A549 treated with AZD9567 at 1 μM for 4 hours (cell line): ENCODE data around the gene CHRM1. TPM values are rescaled to one million over a fixed set of nuclear protein-coding genes. Genes with fewer than 3 reads are reported as not detected.

Source experiments
- total RNA-seq: library from RNA; stranded (reverse); fragments of 200-300 nt; extraction: Qiagen RNA extraction; gene quantifications from 5 replicates; pipeline ENCODE4 v1.2.3, GENCODE V29; 2022; ENCODE audit not compliant: insufficient read depth

Gene CHRM1, protein sequence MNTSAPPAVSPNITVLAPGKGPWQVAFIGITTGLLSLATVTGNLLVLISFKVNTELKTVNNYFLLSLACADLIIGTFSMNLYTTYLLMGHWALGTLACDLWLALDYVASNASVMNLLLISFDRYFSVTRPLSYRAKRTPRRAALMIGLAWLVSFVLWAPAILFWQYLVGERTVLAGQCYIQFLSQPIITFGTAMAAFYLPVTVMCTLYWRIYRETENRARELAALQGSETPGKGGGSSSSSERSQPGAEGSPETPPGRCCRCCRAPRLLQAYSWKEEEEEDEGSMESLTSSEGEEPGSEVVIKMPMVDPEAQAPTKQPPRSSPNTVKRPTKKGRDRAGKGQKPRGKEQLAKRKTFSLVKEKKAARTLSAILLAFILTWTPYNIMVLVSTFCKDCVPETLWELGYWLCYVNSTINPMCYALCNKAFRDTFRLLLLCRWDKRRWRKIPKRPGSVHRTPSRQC
- total RNA-seq = 0.03 to 0.06 TPM (median 0.03 TPM) in 3 of 5 replicates, not detected in the others

DNA sequence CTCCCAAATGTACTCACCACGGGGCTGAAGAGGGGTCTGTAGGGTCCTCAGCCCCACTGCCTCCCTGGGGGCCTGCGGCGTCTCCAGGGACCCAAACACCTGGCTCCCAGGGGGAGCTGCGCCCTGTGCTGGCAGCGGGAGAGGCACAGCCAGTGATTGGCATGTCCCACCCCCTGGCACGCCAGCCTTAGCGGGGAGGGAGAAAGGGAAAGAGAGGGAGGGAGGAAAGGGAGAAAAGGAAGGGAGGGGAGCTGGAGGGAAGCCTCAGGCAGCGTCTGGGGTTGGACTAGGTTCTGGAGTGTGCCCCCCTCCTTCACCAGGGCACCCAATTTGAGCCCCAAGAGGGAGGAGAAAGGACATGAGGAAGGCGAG, at the start of gene CHRM1:
Gene CHRM1, minus strand, starts transcription at position 163 of the 372 bp plus-strand sequence. CDS start 10,263 bp downstream, outside the sequence.

DNA sequence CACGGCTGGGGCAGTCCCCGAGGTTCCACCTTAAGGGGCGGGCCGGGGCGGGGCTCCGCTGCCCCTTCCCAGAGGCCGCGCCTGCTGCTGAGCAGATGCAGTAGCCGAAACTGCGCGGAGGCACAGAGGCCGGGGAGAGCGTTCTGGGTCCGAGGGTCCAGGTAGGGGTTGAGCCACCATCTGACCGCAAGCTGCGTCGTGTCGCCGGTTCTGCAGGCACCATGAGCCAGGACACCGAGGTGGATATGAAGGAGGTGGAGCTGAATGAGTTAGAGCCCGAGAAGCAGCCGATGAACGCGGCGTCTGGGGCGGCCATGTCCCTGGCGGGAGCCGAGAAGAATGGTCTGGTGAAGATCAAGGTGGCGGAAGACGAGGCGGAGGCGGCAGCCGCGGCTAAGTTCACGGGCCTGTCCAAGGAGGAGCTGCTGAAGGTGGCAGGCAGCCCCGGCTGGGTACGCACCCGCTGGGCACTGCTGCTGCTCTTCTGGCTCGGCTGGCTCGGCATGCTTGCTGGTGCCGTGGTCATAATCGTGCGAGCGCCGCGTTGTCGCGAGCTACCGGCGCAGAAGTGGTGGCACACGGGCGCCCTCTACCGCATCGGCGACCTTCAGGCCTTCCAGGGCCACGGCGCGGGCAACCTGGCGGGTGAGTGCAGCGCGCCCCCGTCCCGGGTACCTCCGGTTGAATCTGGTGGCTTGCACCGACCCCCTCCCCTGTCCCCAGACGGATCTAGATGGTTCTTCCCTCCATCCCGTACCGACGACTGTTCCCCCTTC, 40.2 kb downstream of the CHRM1 start, which contains the start of gene SLC3A2:
Gene SLC3A2, plus strand, starts transcription at position 94 of the 776 bp plus-strand sequence. Its CDS starts 128 bp downstream, at position 222.

Other genes with a start within 250 kb of the CHRM1 start
- 19.0 to 37.4 TPM (median 35.6 TPM) in 5 replicates for gene UQCC3, start 249.7 kb downstream of the CHRM1 start, total RNA-seq
- 2.6 to 5.1 TPM (median 4.1 TPM) in 5 replicates for gene LBHD1, start 249.1 kb downstream of the CHRM1 start, total RNA-seq
- 86.8 to 127 TPM (median 119 TPM) in 5 replicates for gene UBXN1, start 242.3 kb downstream of the CHRM1 start, total RNA-seq
- 0.06 to 0.13 TPM (median 0.10 TPM) in 4 of 5 replicates, not detected in the other for gene LRRN4CL, start 231.8 kb downstream of the CHRM1 start, total RNA-seq
- 42.8 to 90.9 TPM (median 77.6 TPM) in 5 replicates for gene BSCL2, start 213.9 kb downstream of the CHRM1 start, total RNA-seq
- 0.09 TPM in 1 of 5 replicates, not detected in the others for gene GNG3, start 213.7 kb downstream of the CHRM1 start, total RNA-seq
- 37.9 to 42.5 TPM (median 40.9 TPM) in 5 replicates for gene HNRNPUL2, start 193.9 kb downstream of the CHRM1 start, total RNA-seq
- 30.4 to 50.8 TPM (median 32.7 TPM) in 5 replicates for gene TTC9C, start 192.9 kb downstream of the CHRM1 start, total RNA-seq
- 1.0 to 2.9 TPM (median 1.3 TPM) in 5 replicates for gene ZBTB3, start 167.2 kb downstream of the CHRM1 start, total RNA-seq
- 165 to 192 TPM (median 183 TPM) in 5 replicates for gene POLR2G, start 159.8 kb downstream of the CHRM1 start, total RNA-seq
- gene TAF6L, start 150.0 kb downstream of the CHRM1 start, total RNA-seq = 14.2 to 15.2 TPM (median 14.7 TPM) in 5 replicates
- 66.2 to 95.9 TPM (median 86.1 TPM) in 5 replicates for gene TMEM179B, start 134.0 kb downstream of the CHRM1 start, total RNA-seq
- 20.3 to 33.0 TPM (median 29.3 TPM) in 5 replicates for gene TMEM223, start 129.4 kb downstream of the CHRM1 start, total RNA-seq
- gene NXF1, start 115.9 kb downstream of the CHRM1 start, total RNA-seq = 59.2 to 67.6 TPM (median 64.3 TPM) in 5 replicates
- 18.0 to 29.8 TPM (median 27.4 TPM) in 5 replicates for gene STX5, start 89.3 kb downstream of the CHRM1 start, total RNA-seq
- not detected in 5 replicates for gene TEX54, start 88.5 kb downstream of the CHRM1 start, total RNA-seq
- 56.0 to 86.0 TPM (median 83.4 TPM) in 5 replicates for gene WDR74, start 81.8 kb downstream of the CHRM1 start, total RNA-seq
- 779 to 1,086 TPM (median 990 TPM) in 5 replicates for gene SLC3A2, start 40.5 kb downstream of the CHRM1 start, total RNA-seq
- not detected in 5 replicates for gene SLC22A6, start 63.6 kb upstream of the CHRM1 start, total RNA-seq
- not detected in 5 replicates for gene SLC22A8, start 94.5 kb upstream of the CHRM1 start, total RNA-seq
- not detected in 5 replicates for gene SLC22A24, start 222.9 kb upstream of the CHRM1 start, total RNA-seq